GM23338 (cell line): ENCODE results near the gene POLD4.

Experiments used
- CREB1 ChIP-seq: fragments of 250-450 bp; sonication (Bioruptor Pico); IDR thresholded peaks from 2 replicates; pipeline ENCODE4 v1.5.0; 2020; ENCODE audit warnings: low read depth, mild to moderate bottlenecking, moderate library complexity
- ETS1 ChIP-seq: IDR thresholded peaks from 2 replicates; pipeline ENCODE4 v1.6.1; 2016; ENCODE audit warnings: antibody characterized with exemption
- EZH2 ChIP-seq: fragments of 200-600 bp; sonication (generic); IDR thresholded peaks from one replicate; pipeline ENCODE4 v1.8.0; 2017; ENCODE audit warnings: antibody characterized with exemption, mild to moderate bottlenecking, low read depth; ENCODE audit not compliant: unreplicated experiment
- EZH2phosphoT487 ChIP-seq: fragments of 200-600 bp; sonication (generic); IDR thresholded peaks from one replicate; pipeline ENCODE4 v1.8.1; 2018; ENCODE audit warnings: antibody characterized with exemption; ENCODE audit not compliant: unreplicated experiment
- JUNB ChIP-seq: IDR thresholded peaks from one replicate; pipeline ENCODE4 v1.6.1; 2016; ENCODE audit warnings: antibody characterized with exemption; ENCODE audit not compliant: unreplicated experiment
- NANOG ChIP-seq: IDR thresholded peaks from 2 replicates; pipeline ENCODE4 v1.6.1; 2016; ENCODE audit warnings: antibody characterized with exemption, borderline replicate concordance
- POLR2AphosphoS5 ChIP-seq: IDR thresholded peaks from 2 replicates; pipeline ENCODE4 v1.6.1; 2016; ENCODE audit warnings: antibody characterized with exemption, low read depth
- STAT1 ChIP-seq: IDR thresholded peaks from one replicate; pipeline ENCODE4 v1.6.1; 2016; ENCODE audit warnings: antibody characterized with exemption; ENCODE audit not compliant: unreplicated experiment
- ZNF114 ChIP-seq: fragments of 250-450 bp; sonication (Bioruptor Pico); IDR thresholded peaks from 2 replicates; pipeline ENCODE4 v1.5.0; 2020; ENCODE audit warnings: mild to moderate bottlenecking, moderate library complexity
- ZNF331 ChIP-seq: fragments of 250-450 bp; sonication (Bioruptor Pico); IDR thresholded peaks from 2 replicates; pipeline ENCODE4 v1.5.0; 2020; ENCODE audit warnings: low read depth, mild to moderate bottlenecking, moderate library complexity
- ZNF462 ChIP-seq: fragments of 250-450 bp; sonication (Bioruptor Pico); IDR thresholded peaks from 2 replicates; pipeline ENCODE4 v1.5.0; 2020; ENCODE audit warnings: mild to moderate bottlenecking, moderate library complexity
- TF ChIP-seq, protein P1 (sequence below), 2 experiments: fragments of 200-600 bp in 1 of 2; sonication (generic) in 1 of 2; conservative IDR thresholded peaks; 2 replicates each; pipeline versions ENCODE4 v1.5.1 to v1.6.1; 2016 to 2017; ENCODE audit warnings: antibody characterized with exemption in 2 of 2, low read depth in 2 of 2, mild to moderate bottlenecking in 2 of 2, moderate library complexity in 1 of 2
- TF ChIP-seq, protein P2 (sequence below): IDR thresholded peaks from one replicate; pipeline ENCODE4 v1.6.1; 2018; ENCODE audit warnings: antibody characterized with exemption; ENCODE audit not compliant: unreplicated experiment

DNA sequence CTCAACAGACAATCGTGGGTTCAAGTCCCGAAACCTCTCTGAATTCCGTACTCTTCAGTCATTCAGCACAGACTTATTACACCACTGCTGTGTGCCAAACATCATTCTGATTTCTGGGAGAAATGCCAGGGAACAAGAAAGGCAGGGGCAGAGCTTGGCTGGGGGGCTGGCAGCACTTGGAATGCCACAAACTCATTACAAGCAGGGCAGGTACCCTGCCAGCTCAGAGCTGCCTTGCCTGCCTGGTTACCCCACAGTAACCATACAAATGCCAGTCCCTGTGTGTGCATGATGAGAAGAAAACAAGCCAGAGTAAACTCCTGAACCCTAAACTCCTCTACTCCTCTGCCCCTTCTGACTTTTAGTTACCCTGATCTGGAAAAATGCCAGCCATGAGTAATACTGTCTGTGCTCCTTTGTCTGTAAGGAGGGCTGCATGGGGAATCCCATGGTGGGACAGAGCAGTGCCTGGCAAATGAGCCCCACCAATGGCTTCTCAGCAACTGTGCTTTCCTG, 31.6 kb upstream of the POLD4 start:
- TF ChIP-seq, protein P1, sequence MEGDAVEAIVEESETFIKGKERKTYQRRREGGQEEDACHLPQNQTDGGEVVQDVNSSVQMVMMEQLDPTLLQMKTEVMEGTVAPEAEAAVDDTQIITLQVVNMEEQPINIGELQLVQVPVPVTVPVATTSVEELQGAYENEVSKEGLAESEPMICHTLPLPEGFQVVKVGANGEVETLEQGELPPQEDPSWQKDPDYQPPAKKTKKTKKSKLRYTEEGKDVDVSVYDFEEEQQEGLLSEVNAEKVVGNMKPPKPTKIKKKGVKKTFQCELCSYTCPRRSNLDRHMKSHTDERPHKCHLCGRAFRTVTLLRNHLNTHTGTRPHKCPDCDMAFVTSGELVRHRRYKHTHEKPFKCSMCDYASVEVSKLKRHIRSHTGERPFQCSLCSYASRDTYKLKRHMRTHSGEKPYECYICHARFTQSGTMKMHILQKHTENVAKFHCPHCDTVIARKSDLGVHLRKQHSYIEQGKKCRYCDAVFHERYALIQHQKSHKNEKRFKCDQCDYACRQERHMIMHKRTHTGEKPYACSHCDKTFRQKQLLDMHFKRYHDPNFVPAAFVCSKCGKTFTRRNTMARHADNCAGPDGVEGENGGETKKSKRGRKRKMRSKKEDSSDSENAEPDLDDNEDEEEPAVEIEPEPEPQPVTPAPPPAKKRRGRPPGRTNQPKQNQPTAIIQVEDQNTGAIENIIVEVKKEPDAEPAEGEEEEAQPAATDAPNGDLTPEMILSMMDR (conservative IDR thresholded peaks at IDR 0.05; ENCODE audit: low read depth in 2 of 2) = no peak
- TF ChIP-seq JUNB = no peak
- no peak for TF ChIP-seq EZH2phosphoT487
- TF ChIP-seq EZH2 = no peak
- no peak for TF ChIP-seq STAT1
- TF ChIP-seq, protein P2, sequence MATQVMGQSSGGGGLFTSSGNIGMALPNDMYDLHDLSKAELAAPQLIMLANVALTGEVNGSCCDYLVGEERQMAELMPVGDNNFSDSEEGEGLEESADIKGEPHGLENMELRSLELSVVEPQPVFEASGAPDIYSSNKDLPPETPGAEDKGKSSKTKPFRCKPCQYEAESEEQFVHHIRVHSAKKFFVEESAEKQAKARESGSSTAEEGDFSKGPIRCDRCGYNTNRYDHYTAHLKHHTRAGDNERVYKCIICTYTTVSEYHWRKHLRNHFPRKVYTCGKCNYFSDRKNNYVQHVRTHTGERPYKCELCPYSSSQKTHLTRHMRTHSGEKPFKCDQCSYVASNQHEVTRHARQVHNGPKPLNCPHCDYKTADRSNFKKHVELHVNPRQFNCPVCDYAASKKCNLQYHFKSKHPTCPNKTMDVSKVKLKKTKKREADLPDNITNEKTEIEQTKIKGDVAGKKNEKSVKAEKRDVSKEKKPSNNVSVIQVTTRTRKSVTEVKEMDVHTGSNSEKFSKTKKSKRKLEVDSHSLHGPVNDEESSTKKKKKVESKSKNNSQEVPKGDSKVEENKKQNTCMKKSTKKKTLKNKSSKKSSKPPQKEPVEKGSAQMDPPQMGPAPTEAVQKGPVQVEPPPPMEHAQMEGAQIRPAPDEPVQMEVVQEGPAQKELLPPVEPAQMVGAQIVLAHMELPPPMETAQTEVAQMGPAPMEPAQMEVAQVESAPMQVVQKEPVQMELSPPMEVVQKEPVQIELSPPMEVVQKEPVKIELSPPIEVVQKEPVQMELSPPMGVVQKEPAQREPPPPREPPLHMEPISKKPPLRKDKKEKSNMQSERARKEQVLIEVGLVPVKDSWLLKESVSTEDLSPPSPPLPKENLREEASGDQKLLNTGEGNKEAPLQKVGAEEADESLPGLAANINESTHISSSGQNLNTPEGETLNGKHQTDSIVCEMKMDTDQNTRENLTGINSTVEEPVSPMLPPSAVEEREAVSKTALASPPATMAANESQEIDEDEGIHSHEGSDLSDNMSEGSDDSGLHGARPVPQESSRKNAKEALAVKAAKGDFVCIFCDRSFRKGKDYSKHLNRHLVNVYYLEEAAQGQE = no peak
- no peak for TF ChIP-seq POLR2AphosphoS5
- no peak for TF ChIP-seq CREB1
- TF ChIP-seq ZNF462 (CRISPR knock-in tag) = no peak
- no peak for TF ChIP-seq NANOG
- no peak for TF ChIP-seq ETS1
- no peak for TF ChIP-seq ZNF331 (CRISPR knock-in tag)
- no peak for TF ChIP-seq ZNF114 (CRISPR knock-in tag)
